HepG2 (cell line): Measurements from ENCODE around the gene SYTL2. TPM values are rescaled to one million over a fixed set of nuclear protein-coding genes. Genes with fewer than 3 reads are reported as not detected.

Source experiments
- ATAC-seq: fragments of 200-7000 bp; cut with Tn5 transposase; 3 replicates; pipeline ENCODE4 v1.9.1; 2020; ENCODE audit warnings: mild to moderate bottlenecking, moderate library complexity
- BruUV-seq: library from RNA; stranded (reverse); fragments of 400-500 nt; replicated peaks from 2 replicates; lab custom pipeline; 2021; lab: Mats Ljungman, UMichigan
- CTCF ChIA-PET: fragments of 300-600 bp; formaldehyde crosslinking; extraction: SDS; loops from one replicate; lab custom pipeline; 2021; ENCODE audit warnings: low total read pairs, inconsistent platforms, low intra/inter-chr PET ratio; lab: Yijun Ruan, JAX
- POLR2A ChIA-PET: fragments of 350-600 bp; sonication (Branson Sonifier 250); formaldehyde crosslinking; loops from one replicate; lab custom pipeline; 2020; ENCODE audit warnings: antibody characterized with exemption, inconsistent platforms; lab: Yijun Ruan, JAX
- DNase-seq: peaks from one replicate; pipeline ENCODE4 v3.0.0-alpha.2; 2015; ENCODE audit warnings: low spot score
- FAIRE-seq: peaks from 3 replicates; lab custom pipeline; 2011; peaks lifted over from hg19 to GRCh38; lab: Jason Lieb, UNC
- H2AFZ ChIP-seq: one replicate; pipeline ENCODE4 v1.6.1; 2011; ENCODE audit warnings: low read length, inconsistent platforms
- H3K27ac ChIP-seq: fragments of 300-600 bp; 3 replicates; pipeline ENCODE4 v1.8.0; 2011; ENCODE audit warnings: mixed run types, mild to moderate bottlenecking, mixed read lengths, low read length, inconsistent platforms; ENCODE audit not compliant: insufficient read depth; ENCODE audit errors: extremely low read length
- H3K27me3 ChIP-seq, 2 experiments: fragments of 200-600 bp in 1 of 2; 2 replicates in 1 of 2; 3 replicates in 1 of 2; pipeline versions ENCODE4 v1.6.0 to v1.8.0; 2011; ENCODE audit warnings: low read length in 2 of 2, mild to moderate bottlenecking in 2 of 2, moderate library complexity in 2 of 2, inconsistent platforms in 1 of 2; ENCODE audit not compliant: insufficient read depth in 2 of 2, control insufficient read depth in 1 of 2
- H3K36me3 ChIP-seq, 2 experiments: fragments of 200-600 bp in 1 of 2; replicated peaks in 1 of 2; 2 replicates in 1 of 2; 3 replicates in 1 of 2; pipeline versions ENCODE4 v1.5.1 to v1.8.0; 2011; ENCODE audit warnings: low read length in 2 of 2, inconsistent platforms in 1 of 2; ENCODE audit not compliant: insufficient read depth in 2 of 2, control insufficient read depth in 1 of 2
- H3K4me1 ChIP-seq: 2 replicates; pipeline ENCODE4 v1.5.1; 2012; ENCODE audit warnings: low read length, inconsistent platforms; ENCODE audit not compliant: insufficient read depth
- H3K4me2 ChIP-seq: 2 replicates; pipeline ENCODE4 v1.6.0; 2011; ENCODE audit warnings: low read depth, low read length, inconsistent platforms
- H3K4me3 ChIP-seq, 3 experiments: fragments of 200-600 bp in 1 of 3; sonication (generic), shearing (Covaris generic) in 1 of 3; replicated peaks in 1 of 3; 2 replicates each; pipeline ENCODE4 v1.5.1; 2011 to 2016; ENCODE audit warnings: low read length in 3 of 3, inconsistent platforms in 2 of 3, low read depth in 2 of 3, mild to moderate bottlenecking in 2 of 3, control low read depth in 1 of 3, mixed read lengths in 1 of 3; ENCODE audit not compliant: insufficient read depth in 1 of 3
- H3K79me2 ChIP-seq: one replicate; pipeline ENCODE4 v1.6.1; 2011; ENCODE audit warnings: low read length, inconsistent platforms; ENCODE audit not compliant: insufficient read depth
- H3K9ac ChIP-seq: 2 replicates; pipeline ENCODE4 v1.6.0; 2011; ENCODE audit warnings: mild to moderate bottlenecking, low read depth, low read length, inconsistent platforms; ENCODE audit not compliant: insufficient read depth
- H3K9me3 ChIP-seq: 2 replicates; pipeline ENCODE4 v1.5.1; 2012; ENCODE audit warnings: mild to moderate bottlenecking, low read length
- H4K20me1 ChIP-seq: 2 replicates; pipeline ENCODE4 v1.6.0; 2011; ENCODE audit warnings: inconsistent platforms, mild to moderate bottlenecking, low read length, moderate library complexity; ENCODE audit not compliant: insufficient read depth
- BRD4 ChIP-seq: sonication (generic); formaldehyde crosslinking; IDR thresholded peaks from 2 replicates; pipeline ENCODE4 v1.4.0; 2020; ENCODE audit warnings: missing genetic modification reagents
- EHMT2 ChIP-seq: fragments of 200-600 bp; sonication (generic); IDR thresholded peaks from 2 replicates; pipeline ENCODE4 v1.7.0; 2017; ENCODE audit warnings: antibody characterized with exemption, low read depth, low read length, borderline replicate concordance
- FLYWCH1 ChIP-seq: sonication (generic); formaldehyde crosslinking; IDR thresholded peaks from 2 replicates; pipeline ENCODE4 v1.8.1; 2023; ENCODE audit warnings: mild to moderate bottlenecking, missing genetic modification reagents
- MED13 ChIP-seq: sonication (generic); formaldehyde crosslinking; IDR thresholded peaks from 2 replicates; pipeline ENCODE4 v1.5.0; 2020; ENCODE audit warnings: missing genetic modification reagents
- NAIF1 ChIP-seq: sonication (generic); formaldehyde crosslinking; IDR thresholded peaks from 2 replicates; pipeline ENCODE4 v1.5.0; 2020; ENCODE audit warnings: mild to moderate bottlenecking, missing genetic modification reagents, borderline replicate concordance
- NFATC3 ChIP-seq: sonication (generic); formaldehyde crosslinking; IDR thresholded peaks from 2 replicates; pipeline ENCODE4 v1.5.1; 2020; ENCODE audit warnings: mild to moderate bottlenecking, missing genetic modification reagents
- SP1 ChIP-seq, 2 experiments: fragments of 450-650 bp in 1 of 2; sonication (generic) in 1 of 2; formaldehyde crosslinking in 1 of 2; IDR thresholded peaks; 2 replicates each; pipeline versions ENCODE4 v1.4.0 to v1.6.1; 2016 to 2020; ENCODE audit warnings: missing genetic modification reagents in 1 of 2
- TBP ChIP-seq: sonication (generic); formaldehyde crosslinking; IDR thresholded peaks from 2 replicates; pipeline ENCODE4 v1.5.0; 2020; ENCODE audit warnings: missing genetic modification reagents
- ZNF230 ChIP-seq: sonication (generic); formaldehyde crosslinking; IDR thresholded peaks from 2 replicates; pipeline ENCODE4 v1.4.0; 2020; ENCODE audit warnings: mild to moderate bottlenecking, missing genetic modification reagents
- ZNF75D ChIP-seq: sonication (generic); formaldehyde crosslinking; IDR thresholded peaks from 2 replicates; pipeline ENCODE4 v1.8.1; 2023; ENCODE audit warnings: missing genetic modification reagents, mild to moderate bottlenecking, borderline replicate concordance
- WGBS: methylation state at CpG from one replicate; pipeline ENCODE4 v1.1.6; 2017; ENCODE audit warnings: low lambda C conversion rate; 5-methylcytosine and 5-hydroxymethylcytosine counted together
- in situ Hi-C: cut with HindIII; loops from 2 replicates; pipeline ENCODE4 v1.10.0; 2017; ENCODE audit warnings: low pct_unique_long_range_greater_than_20kb; ENCODE audit not compliant: extremely low pct_ligation_motif_present
- intact Hi-C: fragments of 100-400 bp; cut with micrococcal nuclease; formaldehyde crosslinking; loops from one replicate; pipeline ENCODE4 v1.10.0; 2022; ENCODE audit not compliant: unreplicated experiment
- polyA plus RNA-seq, 8 experiments: library from polyadenylated mRNA; depleted of rRNA in 3 of 8; stranded (reverse) in 7 of 8; unstranded in 1 of 8; fragments of >200 nt; fragmentation: Illumina TruSeq in 4 of 8; extraction: Trizol in 4 of 8; gene quantifications; 2 replicates each; pipeline versions ENCODE4 v1.2.1 to v1.2.3, GENCODE V29; 2011 to 2016; ENCODE audit warnings: low read depth in 4 of 8, missing spikeins in 1 of 8, mixed read lengths in 1 of 8; ENCODE audit not compliant: insufficient read depth in 1 of 8
- total RNA-seq, 5 experiments: library from RNA; depleted of rRNA; stranded (reverse); fragments of >200 nt; fragmentation: Illumina TruSeq; extraction: Trizol; gene quantifications; 2 replicates each; pipeline ENCODE4 v1.2.3, GENCODE V29; 2016; ENCODE audit warnings: low read depth in 1 of 5
- TF ChIP-seq, protein P1 (sequence below): sonication (generic); formaldehyde crosslinking; IDR thresholded peaks from 2 replicates; pipeline ENCODE4 v1.5.1; 2020; ENCODE audit warnings: missing genetic modification reagents, mild to moderate bottlenecking, borderline replicate concordance
- TF ChIP-seq, protein P2 (sequence below): sonication (generic); formaldehyde crosslinking; IDR thresholded peaks from 2 replicates; pipeline ENCODE4 v1.8.1; 2023; ENCODE audit warnings: mild to moderate bottlenecking, inconsistent platforms, moderate library complexity, missing genetic modification reagents, borderline replicate concordance
- TF ChIP-seq, protein P3 (sequence below): sonication (generic); formaldehyde crosslinking; IDR thresholded peaks from 2 replicates; pipeline ENCODE4 v1.4.0; 2020; ENCODE audit warnings: mild to moderate bottlenecking, missing genetic modification reagents
- TF ChIP-seq, protein P4 (sequence below): sonication (generic); formaldehyde crosslinking; IDR thresholded peaks from 2 replicates; pipeline ENCODE4 v1.5.0; 2020; ENCODE audit warnings: mild to moderate bottlenecking, low read depth, missing genetic modification reagents, borderline replicate concordance
- TF ChIP-seq, protein P5 (sequence below): fragments of 450-650 bp; IDR thresholded peaks from 2 replicates; pipeline ENCODE4 v1.6.1; 2017

SYTL2 gene
- total and polyA plus RNA-seq, 2 of the 13 experiments (the other 11 are each of a cell fraction or from before 2014, with no cell fraction given): 0.77 to 0.90 TPM

DNA sequence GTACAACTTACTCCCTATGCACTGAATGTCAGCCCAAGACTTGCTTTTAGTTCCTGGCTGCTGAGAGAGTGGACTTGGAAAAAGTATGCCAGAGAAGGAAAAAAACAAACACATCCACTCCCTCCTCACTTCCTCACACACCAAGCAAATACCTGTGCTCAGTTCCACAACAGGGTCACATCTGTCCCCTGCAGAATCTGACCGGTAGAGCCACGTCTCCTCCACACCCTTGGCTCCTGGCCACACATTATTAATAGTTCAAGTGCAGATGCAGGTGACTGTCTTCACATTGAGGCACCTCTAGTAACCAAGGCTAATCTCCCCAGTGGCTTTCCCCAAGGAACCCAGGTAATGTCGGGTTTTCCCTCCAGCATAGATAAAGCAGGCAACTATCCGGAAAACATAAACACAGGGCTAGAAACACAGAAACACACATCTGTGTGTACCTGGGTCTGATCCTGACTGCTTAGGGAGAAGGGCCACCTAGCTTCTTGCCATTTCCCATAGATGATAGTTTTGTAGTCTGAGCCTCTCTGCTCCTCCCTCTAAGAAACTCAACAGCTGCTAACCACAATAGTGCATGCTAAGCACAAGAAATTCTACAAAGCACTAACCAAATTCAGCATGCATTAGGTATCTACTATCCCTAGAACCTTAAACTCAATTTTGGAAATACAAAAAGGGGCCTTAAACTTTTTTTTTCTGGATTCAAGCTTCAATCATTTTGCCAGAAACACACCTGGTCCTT lies 10.2 kb downstream of the SYTL2 start:
- intact Hi-C loops: no loop called here

More for the DNA sequence above, 10.2 kb downstream of the SYTL2 start:
- in situ Hi-C loops: no loop called here
- Histone ChIP-seq H3K4me1 (no peaks in the 10 kb centered on the region), H3K9me3 (no peaks in the 10 kb centered on the region), H3K4me3 (no peak overlapping the region), H3K4me2 (no peak overlapping the region), H4K20me1 (no peaks in the 10 kb centered on the region), H3K36me3 (no peaks in the 10 kb centered on the region), H3K9ac (no peak overlapping the region), H3K27ac (no peak overlapping the region), H2AFZ (no peak overlapping the region), H3K27me3 (0 out of 5 replicates have a peak, but pooled peaks cover 0 to 3% of the 10 kb centered on the region in 2 experiments), H3K79me2 (no peaks in the 10 kb centered on the region)
- TF ChIP-seq ZNF230: no peak
- no peak for TF ChIP-seq TBP
- no peak for TF ChIP-seq MED13 (CRISPR knock-in tag)
- TF ChIP-seq, protein P1, sequence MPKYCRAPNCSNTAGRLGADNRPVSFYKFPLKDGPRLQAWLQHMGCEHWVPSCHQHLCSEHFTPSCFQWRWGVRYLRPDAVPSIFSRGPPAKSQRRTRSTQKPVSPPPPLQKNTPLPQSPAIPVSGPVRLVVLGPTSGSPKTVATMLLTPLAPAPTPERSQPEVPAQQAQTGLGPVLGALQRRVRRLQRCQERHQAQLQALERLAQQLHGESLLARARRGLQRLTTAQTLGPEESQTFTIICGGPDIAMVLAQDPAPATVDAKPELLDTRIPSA: no peak
- TF ChIP-seq, protein P2, sequence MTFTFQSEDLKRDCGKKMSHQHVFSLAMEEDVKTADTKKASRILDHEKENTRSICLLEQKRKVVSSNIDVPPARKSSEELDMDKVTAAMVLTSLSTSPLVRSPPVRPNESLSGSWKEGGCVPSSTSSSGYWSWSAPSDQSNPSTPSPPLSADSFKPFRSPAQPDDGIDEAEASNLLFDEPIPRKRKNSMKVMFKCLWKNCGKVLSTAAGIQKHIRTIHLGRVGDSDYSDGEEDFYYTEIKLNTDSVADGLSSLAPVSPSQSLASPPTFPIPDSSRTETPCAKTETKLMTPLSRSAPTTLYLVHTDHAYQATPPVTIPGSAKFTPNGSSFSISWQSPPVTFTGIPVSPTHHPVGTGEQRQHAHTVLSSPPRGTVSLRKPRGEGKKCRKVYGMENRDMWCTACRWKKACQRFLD (CRISPR knock-in tag): no peak
- no peak for TF ChIP-seq EHMT2
- no peak for TF ChIP-seq FLYWCH1 (CRISPR knock-in tag)
- no peak for TF ChIP-seq NFATC3 (CRISPR knock-in tag)
- TF ChIP-seq, protein P3, sequence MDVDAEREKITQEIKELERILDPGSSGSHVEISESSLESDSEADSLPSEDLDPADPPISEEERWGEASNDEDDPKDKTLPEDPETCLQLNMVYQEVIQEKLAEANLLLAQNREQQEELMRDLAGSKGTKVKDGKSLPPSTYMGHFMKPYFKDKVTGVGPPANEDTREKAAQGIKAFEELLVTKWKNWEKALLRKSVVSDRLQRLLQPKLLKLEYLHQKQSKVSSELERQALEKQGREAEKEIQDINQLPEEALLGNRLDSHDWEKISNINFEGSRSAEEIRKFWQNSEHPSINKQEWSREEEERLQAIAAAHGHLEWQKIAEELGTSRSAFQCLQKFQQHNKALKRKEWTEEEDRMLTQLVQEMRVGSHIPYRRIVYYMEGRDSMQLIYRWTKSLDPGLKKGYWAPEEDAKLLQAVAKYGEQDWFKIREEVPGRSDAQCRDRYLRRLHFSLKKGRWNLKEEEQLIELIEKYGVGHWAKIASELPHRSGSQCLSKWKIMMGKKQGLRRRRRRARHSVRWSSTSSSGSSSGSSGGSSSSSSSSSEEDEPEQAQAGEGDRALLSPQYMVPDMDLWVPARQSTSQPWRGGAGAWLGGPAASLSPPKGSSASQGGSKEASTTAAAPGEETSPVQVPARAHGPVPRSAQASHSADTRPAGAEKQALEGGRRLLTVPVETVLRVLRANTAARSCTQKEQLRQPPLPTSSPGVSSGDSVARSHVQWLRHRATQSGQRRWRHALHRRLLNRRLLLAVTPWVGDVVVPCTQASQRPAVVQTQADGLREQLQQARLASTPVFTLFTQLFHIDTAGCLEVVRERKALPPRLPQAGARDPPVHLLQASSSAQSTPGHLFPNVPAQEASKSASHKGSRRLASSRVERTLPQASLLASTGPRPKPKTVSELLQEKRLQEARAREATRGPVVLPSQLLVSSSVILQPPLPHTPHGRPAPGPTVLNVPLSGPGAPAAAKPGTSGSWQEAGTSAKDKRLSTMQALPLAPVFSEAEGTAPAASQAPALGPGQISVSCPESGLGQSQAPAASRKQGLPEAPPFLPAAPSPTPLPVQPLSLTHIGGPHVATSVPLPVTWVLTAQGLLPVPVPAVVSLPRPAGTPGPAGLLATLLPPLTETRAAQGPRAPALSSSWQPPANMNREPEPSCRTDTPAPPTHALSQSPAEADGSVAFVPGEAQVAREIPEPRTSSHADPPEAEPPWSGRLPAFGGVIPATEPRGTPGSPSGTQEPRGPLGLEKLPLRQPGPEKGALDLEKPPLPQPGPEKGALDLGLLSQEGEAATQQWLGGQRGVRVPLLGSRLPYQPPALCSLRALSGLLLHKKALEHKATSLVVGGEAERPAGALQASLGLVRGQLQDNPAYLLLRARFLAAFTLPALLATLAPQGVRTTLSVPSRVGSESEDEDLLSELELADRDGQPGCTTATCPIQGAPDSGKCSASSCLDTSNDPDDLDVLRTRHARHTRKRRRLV (CRISPR knock-in tag): no peak
- TF ChIP-seq ZNF75D (CRISPR knock-in tag): no peak
- TF ChIP-seq, protein P4, sequence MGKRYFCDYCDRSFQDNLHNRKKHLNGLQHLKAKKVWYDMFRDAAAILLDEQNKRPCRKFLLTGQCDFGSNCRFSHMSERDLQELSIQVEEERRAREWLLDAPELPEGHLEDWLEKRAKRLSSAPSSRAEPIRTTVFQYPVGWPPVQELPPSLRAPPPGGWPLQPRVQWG (CRISPR knock-in tag): no peak
- TF ChIP-seq NAIF1 (CRISPR knock-in tag): no peak
- no peak for TF ChIP-seq BRD4 (CRISPR knock-in tag)
- TF ChIP-seq, protein P5, sequence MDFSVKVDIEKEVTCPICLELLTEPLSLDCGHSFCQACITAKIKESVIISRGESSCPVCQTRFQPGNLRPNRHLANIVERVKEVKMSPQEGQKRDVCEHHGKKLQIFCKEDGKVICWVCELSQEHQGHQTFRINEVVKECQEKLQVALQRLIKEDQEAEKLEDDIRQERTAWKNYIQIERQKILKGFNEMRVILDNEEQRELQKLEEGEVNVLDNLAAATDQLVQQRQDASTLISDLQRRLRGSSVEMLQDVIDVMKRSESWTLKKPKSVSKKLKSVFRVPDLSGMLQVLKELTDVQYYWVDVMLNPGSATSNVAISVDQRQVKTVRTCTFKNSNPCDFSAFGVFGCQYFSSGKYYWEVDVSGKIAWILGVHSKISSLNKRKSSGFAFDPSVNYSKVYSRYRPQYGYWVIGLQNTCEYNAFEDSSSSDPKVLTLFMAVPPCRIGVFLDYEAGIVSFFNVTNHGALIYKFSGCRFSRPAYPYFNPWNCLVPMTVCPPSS: no peak
- no peak for TF ChIP-seq SP1 (IDR thresholded peaks at IDR 0.05)
- no peak for TF ChIP-seq SP1 (CRISPR knock-in tag; IDR thresholded peaks at IDR 0.05)
- DNase-seq: no peak
- ChIA-PET POLR2A (no interaction called here), CTCF (no interaction called here)
- FAIRE-seq: no peak
- WGBS: 31% methylated on average over 4 of the region's 4 CpGs
- no TSS peak for BruUV-seq
- no peak for ATAC-seq
